Stimulated activated CD8-positive, alpha-beta memory T cell treated with anti-CD3 and anti-CD28 coated beads, Interleukin-7, amount 100 ng/mL, for 1 hour (primary cell): ENCODE results near the gene ITSN2.

Source experiments
- DNase-seq, 2 donors: peaks; one replicate each; pipeline ENCODE4 v3.0.0-alpha.2; 2020; ENCODE audit warnings: low read depth in 2 of 2

ITSN2 gene

DNA sequence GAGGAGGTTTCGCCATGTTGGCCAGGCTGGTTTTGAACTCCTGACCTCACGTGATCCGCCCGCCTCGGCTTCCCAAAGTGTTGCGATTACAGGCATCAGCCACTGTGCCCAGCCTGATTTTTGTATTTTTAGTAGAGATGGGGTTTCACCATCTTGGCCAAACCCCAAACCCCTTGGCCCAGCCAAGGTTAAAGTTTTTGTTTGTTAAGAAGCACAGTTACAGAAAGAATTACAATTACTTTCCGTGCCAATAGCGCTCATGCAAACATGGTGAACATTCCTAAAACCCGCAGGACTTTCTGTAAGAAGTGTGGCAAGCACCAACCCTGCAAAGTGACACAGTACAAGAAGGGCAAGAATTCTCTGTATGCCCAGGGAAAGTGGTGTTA lies 26.1 kb downstream of the ITSN2 start:
- no peak for DNase-seq

DNA sequence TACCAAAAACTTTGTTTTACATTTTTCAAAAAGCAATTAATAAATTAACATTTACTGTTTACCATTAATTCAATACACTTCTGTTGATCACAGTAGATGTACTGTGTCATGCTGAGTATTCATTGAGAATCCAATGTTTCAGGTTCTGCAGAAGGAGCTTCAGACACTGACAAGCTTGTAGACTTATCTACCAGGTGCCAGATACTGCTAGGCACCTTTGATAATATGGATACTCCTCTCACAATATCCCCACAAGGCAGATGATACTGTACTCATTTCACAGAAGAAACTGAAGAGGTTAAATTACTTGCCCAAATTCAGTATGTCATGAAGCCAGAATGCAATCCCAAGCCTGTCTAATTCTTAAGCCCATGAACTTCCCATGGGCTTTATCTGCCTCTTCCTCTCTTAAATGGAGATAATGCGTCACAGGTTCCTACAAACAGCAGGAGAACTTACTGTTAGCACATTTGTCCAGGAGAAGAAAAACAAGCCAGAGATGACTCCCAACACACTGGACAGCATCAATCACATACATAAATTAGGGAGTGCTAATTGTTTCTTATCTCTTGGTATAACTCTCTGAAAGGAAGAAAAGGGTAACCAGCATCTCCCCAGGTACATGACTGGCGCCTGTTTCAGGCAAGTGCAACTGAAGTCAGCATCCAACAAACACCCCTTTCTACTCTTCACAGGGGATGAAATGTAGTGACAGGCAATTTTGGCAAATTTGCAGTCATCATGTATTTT lies 27.4 kb downstream of the ITSN2 start:
- DNase-seq: no peak

DNA sequence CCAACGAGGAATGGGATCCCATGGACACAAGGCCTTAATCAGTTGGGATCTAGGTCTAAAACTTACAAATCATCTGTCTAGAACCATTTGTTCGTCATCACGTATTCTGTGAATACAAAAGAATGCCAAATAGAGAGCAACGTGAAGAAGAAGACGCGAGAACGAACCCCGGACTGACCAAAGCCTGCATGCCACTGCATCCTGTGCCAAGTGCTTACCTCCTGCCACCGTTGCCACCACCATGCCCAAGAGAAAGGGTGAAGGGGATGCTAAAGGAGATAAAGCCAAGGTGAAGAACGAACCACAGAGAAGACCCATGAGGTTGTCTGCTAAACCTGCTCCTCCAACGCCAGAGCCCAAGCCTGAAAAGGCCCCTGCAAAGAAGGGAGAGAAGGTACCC lies 30.2 kb downstream of the ITSN2 start:
- DNase-seq: no peak

DNA sequence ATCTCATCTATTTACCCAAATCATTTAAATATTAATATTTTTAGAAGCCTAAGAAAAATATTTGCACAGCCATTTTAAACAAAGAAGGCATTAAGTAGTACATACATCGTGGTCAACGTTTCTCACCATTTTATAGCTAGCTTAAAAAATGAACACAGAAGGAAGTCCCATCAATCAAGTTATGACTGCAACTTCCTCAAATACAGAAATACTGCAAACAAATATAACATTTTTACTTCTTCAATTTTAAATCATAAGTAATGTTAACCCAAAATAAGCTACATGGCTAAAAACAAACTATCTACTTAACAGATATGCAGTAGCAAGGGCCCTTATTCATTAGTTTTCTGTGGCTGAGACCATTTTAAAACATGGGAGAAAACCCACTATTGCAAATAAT lies 30.6 kb downstream of the ITSN2 start:
- no peak for DNase-seq

DNA sequence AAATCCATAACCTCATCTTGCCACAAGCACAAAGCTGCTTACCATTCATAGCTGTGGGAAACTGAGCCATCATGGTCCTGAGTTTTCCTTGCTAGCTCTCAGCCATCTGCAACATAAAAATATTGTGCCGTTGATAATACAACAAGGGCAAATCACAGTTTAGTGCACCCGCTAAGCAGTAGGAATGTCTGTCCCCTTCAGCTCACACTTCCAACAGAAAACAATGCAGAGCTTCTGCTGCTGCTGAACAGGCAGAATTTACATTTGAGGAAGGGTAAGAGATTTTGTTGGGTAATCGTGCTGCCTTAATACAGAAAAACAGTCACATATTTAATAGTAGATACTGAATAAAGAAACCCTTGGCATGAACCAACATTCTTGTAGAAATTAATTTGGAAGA lies 32.3 kb downstream of the ITSN2 start:
- DNase-seq: no peak

DNA sequence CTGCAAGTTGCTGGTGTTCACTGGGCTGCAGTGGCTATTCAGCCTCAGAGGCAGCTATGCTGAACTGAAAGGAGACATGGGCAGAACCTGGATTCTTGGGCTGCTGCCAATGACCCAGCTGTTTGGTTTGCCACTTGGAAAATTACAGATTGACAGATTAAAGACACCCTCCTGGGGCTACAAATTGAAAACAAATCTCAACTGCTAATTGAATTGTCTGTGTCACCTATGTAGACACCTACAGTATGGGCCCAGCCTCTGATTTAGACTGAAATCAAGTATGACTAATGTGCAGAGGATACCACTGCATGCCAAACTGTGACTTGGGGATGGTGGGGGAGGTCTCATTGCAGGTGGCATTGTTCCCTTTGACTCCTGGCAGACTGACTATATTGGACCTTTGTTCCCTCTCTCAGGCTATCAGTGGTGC lies 42.8 kb downstream of the ITSN2 start:
- DNase-seq: no peak

DNA sequence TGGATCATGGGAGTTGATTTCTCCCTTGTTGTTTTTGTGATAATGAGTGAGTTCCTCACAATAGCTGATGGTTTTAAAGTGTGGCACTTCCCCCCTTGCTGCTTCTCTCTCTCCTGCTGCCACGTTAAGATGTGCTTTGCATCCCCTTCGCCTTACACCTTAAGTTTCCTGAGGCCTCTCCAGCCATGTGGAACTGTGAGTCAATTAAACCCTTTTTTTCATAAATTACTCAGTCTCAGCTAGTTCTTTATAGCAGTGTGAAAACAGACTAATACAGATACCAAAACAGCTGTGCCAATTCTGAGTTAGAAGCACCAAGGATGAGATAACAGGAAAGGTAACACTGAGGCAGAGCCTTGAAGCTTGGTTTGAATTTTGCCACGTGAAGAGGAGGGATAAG lies 44.7 kb downstream of the ITSN2 start:
- DNase-seq: no peak

DNA sequence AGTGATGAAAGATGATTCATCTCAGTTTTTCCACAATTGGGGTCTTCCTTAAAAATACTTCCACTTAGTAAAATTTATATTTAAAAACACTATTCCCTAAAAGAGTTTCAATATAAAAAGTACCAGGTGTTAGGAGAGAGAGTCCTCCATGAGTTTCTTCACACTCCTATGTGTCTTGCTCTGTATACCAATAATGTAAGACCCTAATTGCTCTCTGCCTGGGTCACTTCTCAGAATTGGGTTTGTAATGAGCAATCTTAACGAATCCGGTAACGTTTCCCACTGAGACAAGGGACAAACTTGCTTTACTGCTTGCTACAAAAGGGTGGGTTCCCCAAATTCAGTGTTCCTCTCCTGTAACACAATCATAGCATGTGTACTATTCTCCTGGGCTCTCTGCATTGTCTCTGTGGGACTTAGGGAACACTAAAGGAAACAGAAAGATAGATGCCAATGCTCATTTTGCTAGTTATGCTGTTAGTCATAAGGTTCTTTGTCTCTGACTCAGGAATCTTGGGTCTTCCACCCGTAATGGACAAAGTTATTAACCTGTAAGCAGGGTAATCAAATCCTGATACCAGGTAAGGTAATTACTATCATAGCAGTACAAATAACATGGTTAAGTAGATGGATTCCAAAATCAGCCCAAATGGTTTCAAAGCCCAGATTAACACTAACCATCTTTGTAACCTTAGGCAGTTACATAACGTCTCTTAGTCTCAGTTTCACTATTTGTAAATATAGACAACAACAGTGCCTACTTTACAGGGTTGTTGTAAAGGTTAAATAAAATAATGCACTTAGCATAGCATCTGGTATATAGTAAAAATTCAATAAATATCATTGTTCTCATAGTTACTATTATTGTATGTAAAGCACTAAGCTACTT lies 46.3 kb downstream of the ITSN2 start:
- DNase-seq: no peak

DNA sequence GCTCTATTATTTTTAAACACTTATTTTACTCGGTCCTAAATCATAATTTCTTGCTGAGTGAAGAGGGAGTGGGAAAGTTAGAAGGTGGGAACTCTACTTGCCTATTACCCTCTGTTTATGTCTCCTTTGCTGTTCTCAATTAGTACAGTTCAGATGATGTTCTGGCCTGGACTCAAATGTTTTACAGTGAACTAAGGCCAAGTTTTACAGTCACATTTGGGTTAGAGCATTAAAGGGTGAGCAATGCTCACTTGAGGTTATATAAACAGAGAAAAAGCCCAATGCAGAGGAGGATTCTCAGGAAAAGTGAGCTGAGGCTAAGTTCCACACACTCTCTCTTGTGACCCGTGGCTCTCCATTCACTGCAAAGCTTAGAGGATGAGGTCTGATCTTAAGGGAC lies 52.4 kb downstream of the ITSN2 start:
- DNase-seq: no peak

DNA sequence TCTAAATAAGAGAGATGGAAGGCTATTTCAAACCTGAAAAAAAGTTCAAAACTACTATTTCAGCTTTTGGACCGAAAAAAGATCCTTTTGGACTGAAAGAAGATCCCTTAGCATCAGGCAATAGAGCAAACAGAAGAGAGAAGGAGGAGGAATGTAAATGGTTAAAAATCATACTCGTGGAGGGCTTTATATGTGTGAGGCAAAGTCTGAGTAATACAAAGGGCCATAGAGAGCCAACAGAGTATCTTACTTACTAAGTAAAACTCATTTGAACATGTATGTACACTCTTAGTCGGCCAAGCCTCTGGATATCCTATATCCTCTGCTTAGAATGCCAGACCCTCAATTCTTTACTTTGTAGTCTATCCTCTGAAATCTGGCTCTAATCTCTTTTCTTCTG lies 55.7 kb downstream of the ITSN2 start:
- DNase-seq: no peak

DNA sequence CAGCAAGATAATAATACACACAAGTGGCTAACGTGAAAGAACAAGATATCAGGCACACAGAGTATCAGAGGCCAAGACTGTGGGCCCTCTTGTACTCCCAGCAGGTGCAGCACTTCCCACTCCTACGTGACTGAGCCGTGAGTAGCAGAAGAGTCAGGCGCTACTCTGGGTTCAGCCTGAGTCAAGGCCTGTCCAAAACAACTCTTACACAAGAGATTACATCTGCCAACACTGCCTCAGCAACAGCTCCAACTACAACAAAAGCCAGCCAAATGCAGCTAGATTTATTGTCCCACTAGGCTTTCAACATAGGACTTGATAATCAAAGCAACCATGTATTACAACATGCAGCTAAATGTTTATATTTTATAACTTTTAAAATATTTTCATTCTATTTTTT lies 56.2 kb downstream of the ITSN2 start:
- DNase-seq: no peak

DNA sequence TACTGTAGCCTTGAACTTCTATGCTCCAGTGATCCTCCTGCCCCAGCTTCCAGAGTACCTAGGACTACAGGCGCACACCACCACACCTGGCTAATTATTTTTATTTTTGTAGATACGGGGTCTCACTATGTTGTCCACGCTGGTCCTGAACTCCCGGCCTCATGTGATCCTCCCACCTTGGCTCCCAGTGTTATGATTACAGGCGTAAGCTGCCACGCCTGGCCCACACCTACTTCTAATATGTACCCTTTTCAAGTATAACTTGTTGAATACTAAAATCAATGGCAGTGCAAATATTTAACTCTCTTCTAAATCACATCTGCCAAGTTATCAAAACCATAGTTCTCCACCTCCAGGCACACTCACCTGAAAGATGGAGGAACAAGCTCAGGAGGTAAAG lies 58.7 kb downstream of the ITSN2 start:
- DNase-seq: no peak

DNA sequence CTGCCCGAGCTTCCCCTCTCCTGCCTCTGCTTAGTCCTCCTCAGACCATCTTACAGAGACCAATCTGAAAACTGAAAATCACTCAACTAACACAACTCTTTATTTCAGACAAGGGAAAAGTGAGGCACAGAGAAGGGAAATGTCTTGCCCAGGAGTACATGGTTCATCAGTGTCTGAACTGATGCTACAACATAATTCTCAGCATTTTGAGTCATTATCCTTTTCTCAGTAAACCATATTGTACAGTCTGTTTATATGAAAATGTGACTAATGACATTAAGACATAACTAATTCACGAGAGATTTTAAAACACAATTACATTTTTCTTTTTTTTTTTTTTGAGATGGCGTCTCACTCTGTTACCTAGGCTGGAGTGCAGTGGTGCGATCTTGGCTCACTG lies 62.7 kb downstream of the ITSN2 start:
- DNase-seq: no peak

DNA sequence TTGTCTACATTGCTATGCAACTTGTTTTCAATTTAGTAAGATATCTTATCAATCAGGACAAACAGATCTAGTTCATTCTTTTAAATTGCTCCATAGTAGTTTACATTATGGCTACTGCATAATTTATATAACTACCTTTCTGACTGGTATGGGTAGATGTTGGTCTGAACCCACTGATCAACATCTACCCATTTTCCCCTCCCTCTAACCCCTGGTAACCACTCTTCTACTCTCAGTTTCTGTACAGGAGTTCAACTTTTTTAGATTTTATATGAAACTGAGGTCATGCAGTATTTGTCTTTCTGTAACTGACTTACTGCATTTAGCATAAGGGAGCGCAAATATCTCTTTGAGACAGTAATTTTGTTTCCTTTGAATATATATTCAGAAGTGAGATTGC lies 73.2 kb downstream of the ITSN2 start:
- DNase-seq: no peak

DNA sequence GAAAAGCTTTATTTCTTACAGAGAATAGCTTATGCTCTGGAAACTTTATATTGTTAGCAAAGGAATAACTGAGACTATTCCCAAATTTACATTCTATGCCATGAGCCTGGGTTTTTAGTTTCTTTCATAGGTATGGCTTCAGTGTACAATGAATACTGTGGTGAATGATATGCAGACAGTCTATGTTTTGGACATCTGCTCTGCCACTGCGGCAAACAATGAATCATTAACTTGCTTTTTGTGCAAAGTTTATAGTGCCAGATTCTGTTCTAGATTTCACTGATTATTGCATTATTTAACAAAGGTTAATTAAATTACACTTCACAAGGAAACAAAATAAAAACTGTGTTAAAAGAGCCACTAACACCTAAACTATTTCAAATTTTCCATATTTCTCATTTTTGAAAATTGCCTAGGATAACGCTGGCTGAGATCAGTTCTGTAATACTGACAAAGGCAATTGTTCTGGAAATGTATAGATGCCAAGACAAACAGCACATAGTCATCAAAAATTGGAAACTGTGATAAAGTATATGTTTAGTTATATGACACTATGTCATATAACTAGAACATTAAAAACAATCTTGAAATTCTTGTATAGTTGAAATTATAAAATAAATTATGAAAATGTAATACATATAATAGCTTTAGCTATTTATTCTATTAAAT lies 74.7 kb downstream of the ITSN2 start:
- DNase-seq: no peak

DNA sequence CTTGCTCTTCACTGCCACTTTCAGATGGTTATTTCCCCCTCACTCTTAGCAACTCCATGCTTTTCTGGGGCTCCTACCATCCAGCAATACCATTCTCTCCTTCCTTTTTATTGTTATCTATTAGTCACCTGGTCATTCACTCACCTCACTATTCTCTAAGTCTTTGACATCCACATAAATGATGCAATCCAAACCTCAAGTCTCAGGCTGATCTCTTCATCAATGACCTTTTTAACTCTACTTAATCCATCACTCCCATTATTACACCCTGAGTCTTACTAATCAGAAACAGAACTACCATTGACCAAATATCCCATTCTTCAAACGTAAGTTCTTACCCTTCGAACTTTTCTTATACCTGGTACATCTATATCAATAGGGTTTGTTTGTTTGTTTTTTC lies 79.7 kb downstream of the ITSN2 start:
- DNase-seq: no peak

DNA sequence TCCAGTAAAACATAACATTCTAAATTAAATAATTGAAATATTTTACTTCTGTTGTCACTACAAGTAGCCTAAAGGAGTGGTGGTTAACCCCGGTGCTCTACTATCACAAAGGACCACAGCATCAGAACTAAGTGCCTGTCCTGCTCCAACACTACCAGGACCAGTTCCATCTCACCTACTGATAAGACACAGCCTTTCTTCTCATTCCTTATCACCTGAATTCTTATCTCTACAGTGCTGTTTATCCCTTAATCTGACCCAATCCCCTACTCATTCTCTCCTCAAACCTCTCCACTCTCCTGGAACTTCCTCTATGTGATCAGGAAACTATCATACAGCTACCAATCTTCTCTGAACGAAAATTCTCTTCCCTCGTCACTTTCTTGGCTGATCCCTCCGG lies 80.2 kb downstream of the ITSN2 start:
- no peak for DNase-seq

DNA sequence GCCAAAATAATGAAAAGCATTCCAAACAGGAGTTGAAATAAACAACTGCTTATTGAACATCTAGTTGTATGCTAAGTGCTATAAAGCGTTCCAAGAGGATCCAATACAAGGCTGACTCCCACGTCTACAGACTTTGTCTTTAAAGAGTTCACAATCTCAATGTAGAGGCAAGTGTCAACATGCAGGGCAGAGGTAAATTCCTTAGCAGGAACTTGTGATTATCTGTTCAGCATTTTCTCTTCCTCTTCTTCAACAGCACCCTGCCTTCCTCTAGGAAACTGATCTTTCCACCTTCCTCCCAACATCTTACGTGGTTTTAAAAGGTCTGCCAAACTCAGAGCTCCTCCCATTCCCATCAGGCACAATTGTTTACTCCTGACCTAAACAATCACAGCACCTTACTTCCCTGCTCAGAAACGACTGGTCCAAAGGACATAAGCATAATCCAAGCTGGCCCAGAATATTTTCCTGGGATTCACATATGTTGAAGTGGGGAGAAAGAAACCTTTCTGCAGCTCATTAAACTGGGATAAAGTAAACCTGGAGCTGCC lies 83.9 kb downstream of the ITSN2 start:
- no peak for DNase-seq

DNA sequence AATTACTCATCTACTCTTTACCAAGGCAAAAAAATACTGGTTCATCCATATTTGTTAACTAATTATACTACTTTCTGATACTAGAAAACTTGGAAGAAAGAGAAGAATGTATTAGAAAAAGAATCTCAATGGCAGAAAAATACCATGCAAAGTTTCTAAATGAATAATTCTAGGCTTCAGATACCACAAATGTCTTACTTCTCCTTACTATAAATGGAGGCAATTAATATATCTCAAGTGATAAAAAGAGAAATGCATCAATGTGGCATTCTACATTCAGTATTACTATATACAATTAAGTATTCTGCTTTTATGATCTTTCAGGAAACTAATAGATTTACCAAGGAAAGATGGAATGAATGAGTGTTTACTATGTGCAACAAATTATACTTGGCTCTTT lies 85.5 kb downstream of the ITSN2 start:
- no peak for DNase-seq

DNA sequence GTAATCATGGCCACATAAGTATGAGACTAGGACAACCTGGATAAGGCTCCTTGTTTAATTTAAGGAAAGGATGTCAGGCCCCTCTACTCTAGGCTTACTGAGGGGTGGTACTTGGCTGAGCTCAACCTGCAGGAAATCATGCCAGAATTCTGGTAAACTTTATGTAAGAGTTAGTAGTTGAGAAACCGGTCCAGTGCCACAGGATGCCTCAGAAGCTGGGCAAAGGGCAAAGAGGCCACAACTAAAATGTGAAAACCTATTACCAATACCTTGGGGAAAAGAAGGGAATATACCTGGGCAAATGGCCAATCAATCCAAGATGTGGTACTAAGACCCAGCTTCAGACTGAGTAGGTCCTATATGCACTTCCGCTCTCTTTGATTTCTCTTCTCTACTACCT lies 86.7 kb downstream of the ITSN2 start:
- DNase-seq: no peak

DNA sequence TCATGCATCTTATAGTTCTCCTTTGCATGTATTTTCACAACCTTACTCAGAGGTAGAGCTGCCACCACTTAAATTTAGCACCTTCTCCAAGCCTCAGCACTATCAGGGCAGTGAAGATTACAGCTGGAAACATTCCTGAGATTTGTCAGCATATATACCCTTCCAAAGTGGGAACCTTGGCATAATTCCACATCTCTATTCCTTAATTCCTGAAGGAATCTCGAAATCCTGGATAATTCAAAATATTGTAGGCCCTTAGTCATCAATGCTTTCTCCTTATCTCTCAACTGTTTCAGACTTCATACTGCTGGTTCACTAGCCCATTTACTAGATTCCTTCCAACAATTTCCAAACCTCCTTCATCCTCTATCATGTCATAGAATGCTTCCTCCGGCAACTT lies 87.4 kb downstream of the ITSN2 start:
- no peak for DNase-seq

DNA sequence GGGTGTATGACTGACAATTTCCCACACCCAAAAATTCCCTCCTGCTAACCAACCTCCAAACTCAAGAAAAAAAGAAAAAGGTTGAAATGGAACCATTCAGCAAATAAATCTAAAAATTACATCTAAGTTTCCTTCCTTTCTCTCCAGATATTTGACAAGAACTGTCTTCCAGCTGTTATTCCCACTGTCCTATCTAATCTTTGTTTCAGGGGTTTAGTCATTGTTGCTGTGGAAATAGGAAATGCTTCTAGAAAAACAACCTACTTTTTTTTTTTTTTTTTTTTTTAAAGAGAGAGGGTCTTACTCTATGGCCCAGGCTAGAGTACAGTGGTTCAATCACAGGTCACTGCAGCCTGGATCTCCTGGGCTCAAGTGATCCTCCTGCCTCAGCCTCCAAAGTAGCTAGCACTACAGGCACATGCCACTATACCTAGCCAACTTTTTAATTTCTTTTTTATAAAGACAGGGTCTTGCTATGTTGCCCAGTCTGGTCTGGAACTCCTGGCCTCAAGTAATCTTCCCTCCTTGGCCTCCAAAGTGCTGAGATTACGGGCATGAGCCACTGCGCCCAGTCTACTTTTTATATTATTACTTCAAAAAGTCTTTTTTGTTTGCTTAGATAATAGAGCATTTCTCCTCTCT lies 88.1 kb downstream of the ITSN2 start:
- DNase-seq: no peak
